Hippocampal formation (tissue), 2 donors: ENCODE data around the gene TASP1.
A peak's percentile ranks its signal among the peaks of the same experiment; 100 is the strongest.
"Not testable (repeated sequence)": the region's sequence is repeated elsewhere in the genome, so short reads cannot be mapped to it uniquely, and the experiment has no call there.

Experiments used
- DNase-seq, 2 donors: peaks; one replicate each; lab custom pipeline; 2025; lab: John Stamatoyannopoulos, UW

Gene TASP1, protein sequence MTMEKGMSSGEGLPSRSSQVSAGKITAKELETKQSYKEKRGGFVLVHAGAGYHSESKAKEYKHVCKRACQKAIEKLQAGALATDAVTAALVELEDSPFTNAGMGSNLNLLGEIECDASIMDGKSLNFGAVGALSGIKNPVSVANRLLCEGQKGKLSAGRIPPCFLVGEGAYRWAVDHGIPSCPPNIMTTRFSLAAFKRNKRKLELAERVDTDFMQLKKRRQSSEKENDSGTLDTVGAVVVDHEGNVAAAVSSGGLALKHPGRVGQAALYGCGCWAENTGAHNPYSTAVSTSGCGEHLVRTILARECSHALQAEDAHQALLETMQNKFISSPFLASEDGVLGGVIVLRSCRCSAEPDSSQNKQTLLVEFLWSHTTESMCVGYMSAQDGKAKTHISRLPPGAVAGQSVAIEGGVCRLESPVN

DNA sequence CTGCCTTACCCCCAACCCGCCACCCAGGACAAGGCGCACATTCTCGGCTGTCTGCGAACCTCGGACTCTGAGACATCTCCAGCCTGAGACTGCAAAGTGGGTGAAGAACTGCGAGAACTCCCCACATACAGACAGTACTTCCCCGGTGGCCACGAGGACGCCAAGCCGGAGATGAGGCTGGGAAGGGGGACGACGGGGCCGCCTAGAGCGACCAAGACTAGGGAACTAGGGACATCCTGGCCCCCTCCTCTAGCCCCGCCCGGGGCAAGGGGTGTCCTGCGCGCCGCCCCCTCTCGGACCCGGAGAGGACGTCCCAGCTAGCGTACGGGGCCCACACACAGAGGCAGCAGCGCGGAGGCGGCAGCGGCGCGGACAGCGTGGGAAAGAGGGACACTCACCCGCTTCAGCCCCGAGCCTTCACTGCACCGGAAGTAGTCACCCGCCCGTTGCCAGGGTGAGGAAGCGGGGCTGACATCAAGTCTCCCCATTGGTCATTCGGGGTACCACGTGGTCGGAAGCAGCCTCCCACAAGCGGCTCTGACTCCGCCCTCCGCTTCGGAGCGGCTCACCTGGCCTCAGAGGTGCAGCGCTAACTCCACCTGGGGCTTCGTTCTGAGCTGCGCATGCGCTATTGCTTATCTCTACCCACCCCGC lies at the start of gene TASP1:
TSS of gene TASP1 (minus strand) at position 437 of the 654 bp plus-strand sequence. CDS start 8,854 bp downstream, outside the sequence.
- peak; percentile 86 to 90 for DNase-seq

DNA sequence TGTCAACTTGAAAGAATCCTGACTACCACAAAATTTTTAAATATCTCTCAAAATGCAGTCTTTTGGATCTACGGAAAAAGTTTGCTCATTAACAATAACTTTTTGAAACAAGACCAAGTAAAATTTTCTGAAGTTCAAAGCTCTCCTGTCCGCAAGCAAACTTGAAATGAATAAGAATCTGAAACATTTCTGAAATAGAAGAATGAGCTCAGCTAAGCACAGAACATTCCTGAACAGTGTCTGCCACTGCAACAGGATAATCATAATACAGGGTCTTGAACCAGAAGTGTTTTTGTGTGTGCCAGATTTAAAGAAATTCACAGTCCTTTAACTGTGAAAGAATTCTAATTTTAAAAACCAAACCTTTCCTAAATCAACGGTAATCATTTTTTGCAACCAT lies 49.1 kb upstream of the TASP1 start:
- no peak for DNase-seq

DNA sequence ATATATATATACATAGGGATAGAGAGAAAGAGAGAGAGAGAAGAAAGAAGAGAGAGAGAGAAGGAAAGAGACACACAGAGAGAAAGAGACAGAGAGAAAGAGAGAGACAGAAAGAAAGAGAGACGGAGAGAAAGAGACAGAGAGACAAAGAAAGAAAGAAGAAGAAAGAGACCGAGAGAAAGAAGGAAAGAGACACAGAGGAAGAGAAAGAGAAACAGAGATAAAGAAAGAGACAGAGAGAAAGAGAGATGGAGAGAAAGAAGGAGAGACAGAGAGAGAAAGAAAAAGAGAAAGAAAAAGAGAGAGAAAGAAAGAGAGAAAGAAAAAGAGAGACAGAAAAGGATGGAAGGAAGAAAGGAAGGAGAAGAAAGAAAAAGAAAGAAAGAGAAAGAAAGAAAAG lies 46.9 kb upstream of the TASP1 start:
- DNase-seq = no peak

DNA sequence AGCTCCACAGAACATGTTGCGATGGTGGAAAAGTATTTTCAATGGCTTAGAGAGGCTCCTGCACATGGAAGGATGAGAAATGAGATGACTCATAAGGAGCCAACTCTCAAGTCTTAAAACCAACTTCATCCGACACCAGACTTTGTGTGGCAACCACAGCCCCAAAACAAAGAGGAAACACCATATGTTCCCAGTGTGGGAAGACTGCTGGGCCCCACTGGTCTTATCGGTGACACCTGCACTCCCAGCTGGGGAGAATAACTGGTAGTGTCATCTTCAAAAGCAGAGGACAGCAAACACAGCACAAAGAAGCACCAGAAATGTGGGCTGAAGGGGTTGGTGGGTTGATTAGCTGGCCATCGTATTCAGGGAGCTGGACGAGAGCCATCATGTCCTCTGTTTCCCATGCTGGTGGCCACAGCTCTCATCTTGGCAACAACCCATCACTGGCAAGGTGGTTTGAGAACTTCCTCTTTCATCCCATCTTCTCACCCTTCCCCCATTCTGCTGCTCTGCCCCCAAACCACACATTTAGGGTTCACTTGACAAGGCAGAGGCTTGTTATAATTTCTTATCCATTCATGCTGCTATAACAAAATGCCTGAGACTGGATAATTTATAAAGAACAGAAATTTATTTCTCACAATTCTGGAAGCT lies 46.0 kb upstream of the TASP1 start:
- DNase-seq = no peak

DNA sequence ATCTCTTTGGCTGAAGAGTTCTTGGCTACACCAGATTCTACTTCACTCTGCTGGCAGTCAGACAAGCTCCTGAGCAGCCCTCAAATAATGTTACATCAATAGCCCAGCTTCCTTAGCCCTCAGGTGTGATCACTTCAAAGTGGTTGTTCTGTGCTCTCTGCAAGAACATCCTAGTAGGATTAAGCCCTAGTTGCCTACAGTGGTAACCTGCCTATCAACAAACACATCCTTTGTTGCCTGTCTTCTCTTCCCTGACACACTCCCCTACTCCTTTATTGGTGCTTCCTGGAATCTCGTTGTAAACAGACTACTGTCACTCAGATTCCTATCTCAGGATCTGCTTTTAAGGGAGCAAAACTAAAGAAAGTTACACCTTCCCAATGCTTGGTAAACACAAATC lies 45.1 kb upstream of the TASP1 start:
- no peak for DNase-seq

DNA sequence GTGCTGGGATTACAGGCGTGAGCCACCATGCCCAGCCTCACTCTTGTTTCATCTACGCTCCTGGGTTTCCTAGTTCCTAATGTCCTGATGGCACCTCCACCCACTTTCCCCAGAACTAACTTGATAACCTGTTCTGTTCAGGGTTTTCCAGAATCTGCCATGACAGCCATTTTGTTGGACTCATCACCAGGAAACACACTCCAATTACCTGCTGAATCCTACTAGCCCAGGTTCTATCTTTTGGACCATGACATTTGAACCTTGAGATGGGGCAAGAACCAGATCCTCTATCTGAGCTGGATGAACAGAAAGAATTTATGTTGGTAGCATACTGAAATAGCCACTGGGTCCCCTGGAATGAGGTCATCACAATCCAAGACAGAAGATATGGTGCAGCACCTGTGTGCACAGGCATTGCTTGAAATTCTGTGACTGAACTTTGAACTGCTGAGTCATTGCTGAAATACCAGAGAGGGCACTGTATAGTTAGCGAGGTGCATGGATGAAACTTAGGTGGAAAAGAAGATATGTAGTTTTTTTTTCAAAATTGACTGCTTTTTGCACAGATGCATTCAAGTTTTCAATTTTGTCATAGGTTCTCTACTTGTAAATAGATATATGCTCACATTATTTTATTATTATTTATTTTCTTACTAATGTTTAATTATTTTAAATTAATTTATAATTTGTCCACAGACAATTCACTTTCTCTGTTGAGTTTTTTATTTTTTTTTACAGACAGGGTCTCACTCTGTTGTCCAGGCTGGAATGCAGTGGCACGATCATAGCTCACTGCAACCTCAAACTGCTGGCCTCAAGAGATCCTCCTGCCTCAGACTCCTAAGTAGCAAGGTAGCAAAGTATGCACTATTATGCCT lies 42.8 kb upstream of the TASP1 start:
- DNase-seq = no peak

DNA sequence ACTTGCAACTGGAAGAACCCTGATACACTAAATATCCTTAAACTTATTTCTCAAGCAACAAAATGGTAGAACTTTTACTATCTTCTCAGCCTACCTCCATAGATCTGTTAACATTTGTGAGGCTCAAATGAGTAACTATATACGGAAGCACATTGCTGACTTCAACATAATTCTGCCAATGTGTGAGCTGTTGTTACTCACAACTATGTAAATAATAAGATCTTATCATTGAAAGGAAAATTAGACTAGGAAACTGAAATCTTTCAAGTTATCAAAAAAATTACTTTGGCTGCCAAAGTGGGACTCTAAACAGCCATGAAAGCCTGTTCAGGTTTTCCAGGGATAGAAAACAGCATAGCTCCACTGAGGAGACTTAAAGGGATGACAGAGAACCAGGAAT lies 40.2 kb upstream of the TASP1 start:
- no peak for DNase-seq

DNA sequence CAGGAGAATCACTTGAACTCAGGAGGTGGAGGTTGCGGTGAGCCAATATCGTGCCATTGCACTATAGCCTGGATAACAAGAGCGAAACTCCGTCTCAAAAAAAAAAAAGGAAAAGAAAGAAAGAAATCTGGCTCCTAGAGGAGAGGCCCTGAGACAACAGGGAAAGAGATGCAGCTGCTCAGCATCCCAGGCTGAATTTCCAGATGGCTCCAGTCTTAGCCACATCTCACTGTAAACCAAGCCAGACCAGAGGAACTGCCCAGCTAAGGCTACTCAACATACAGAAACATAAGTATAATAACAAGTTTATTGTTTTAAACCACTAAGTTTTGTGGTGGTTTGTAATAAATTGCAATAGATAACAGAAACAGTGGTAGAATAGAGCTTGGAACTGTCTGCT lies 38.5 kb upstream of the TASP1 start:
- no peak for DNase-seq

DNA sequence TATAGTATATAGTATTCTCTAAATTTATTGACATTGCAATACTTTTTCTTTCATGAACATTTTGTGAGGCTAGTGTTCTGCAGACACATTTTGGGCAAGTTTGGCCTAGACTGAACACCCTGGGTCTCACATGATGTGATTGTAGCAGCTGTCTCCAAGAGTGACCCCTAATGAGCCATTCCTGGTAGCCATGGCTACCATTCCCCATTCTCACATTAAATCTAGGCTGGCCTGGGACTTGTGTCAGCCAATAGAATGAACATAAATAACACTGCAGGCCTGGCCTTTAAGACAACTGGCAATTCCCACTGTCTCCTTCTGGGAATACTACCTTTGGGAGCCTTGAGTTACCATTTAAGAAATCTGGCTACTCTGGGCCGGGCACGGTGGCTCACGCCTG lies 38.0 kb upstream of the TASP1 start:
- DNase-seq = no peak

DNA sequence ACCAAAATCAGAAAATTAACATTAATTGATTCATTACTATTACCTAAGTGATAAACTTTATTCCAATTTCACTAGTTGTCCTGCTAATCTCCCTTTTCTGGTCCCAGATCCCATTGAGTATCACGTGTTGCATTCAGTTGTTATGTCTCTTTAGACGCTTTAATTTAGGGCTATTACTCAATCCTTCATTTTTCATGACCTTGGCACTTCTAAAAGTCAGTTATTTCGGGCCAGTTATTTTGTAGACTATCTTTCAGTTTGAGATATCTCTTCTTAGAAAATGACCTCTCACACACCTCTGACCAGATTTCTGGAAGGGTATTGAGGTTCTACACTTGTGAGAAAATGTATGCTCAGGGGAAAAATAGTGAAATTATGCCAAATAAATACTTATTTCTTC lies 34.0 kb upstream of the TASP1 start:
- no peak for DNase-seq

DNA sequence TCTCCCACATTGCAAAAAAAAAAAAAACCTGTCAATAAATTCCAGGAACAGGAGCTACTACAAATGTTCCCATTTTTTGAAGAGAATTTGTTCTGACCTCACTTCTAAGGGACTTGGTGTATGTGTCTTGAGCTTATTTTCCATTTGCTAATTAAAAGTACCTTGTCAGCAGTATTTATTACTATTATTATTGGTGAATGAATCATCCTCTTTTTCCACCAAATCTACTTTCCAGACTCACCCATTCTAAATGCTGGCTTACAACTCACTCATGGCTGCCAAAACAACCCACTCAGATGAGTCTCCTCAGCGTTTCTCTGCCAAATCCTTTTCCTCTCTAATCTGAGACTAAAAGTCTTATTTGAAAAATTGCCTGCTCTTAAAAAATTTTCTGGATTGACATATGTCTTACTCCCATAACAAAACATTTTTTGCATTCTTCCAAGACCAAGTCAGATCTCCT lies 33.2 kb upstream of the TASP1 start:
- peak in 1 of 2 donors; percentile 18 for DNase-seq

DNA sequence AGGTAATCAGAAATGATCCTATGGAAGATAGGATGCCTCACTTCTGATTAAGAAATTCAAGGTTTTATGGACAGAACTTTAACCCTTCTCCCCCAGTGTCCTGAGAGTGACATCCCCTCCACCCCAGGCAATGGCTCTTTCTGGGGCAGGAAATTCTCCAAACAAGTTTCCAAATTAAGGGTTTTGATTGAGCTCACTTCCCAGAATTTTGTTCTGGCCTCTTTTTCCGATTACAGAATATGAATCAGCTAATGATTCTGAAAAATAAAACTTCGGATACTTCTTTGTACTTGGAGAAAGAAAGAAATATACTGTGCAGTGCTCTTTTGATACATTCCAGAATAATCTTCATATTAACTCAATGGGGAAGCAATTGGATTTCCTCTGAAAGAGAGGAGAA lies 32.8 kb upstream of the TASP1 start:
- no peak for DNase-seq

DNA sequence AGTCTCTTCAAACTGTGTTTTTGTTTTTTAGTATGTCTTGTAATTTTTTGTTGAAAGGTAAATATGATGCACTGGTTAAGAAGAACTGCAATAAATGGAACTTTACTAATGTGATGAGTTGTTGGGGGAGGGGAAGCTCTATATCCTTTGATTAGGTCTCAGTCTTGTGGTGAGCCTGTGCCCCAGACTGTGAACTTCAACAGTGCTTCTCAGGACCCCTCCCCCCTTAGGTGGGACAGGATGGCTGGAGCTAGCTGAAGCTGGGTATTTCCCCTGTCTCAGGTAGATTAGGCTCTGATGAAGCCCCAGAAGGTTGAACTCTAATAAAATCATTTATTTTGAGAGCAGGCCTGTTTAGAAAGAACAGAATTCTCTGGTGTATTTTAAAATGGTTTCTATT lies 31.4 kb upstream of the TASP1 start:
- DNase-seq = no peak

DNA sequence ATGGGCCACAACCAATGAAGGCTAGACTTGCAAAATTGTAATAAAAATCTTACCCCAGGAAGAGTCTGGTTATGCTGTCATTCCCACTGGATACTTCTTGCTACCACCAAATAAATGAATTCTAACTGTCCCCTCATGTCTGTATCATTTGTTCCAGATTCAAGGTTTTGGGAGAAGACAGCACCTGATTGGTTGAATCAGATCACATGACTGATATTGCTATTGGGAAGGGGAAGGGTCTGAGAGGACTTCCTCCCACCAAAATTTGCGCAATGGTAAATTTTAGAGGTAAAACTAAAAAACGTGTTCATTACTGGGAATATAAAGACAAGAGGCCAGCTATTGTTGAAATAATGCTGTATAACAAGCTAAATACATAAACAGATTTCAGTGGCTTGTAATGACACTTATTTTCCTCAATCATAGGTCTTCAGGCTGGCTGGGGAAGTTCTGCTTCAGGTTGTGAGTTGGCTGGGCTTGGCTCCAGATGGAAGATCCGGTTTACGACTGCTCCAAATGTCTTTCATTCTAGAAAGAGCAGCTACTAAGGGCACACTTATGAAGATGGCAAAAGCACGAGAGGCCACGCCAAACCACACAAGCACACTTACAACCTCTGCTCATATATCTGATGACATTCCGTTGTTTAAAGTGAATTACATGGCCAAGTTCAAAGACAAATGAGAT lies 27.1 kb upstream of the TASP1 start:
- DNase-seq = no peak

DNA sequence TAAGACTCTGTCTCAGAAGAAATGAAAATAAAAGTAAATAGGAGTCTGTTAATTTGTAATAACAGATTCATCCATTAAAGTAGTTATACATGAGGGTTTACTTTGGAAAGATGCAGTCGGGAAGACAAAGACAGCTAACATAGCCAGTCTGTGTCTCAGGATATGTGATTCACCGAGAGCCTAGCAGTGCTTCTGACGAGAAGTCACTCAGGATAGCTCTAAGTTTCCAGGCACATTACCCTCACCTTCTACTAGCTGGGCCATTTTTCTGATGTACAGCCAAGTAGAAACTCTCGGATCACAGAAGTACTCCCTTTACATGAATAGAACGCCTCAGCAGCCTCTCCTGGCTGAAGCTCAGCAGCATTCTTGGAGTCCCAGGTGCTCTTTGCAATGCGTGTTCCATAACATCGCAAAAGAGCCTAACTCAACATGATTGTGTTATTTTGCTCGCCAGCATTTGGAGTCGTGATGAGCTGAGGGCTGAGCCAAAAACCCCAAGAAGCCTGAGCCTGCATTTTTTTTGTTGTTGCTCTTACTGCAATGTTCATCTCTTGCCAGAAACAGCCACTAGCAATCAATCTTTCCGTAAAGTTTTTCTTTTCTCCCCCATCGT lies 22.4 kb upstream of the TASP1 start:
- DNase-seq = no peak

DNA sequence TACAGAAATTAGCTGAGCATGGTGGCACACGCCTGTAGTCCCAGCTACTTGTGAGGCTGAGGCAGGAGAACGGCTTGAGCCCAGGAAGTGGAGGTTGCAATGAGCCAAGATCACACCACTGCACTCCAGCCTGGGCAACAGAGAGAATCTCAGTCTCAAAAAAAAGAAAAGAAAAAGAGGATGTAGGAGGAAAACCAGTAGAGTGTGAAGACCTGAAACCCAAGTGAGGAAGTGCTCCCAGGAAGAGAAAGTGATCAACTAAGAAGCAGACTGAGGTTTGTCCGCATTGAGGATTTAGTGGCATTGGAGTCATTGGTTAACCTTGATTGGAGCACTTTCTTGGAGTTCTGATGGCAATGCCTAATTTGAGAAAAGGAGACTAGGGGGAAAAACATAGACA lies 20.6 kb upstream of the TASP1 start:
- DNase-seq = no peak

DNA sequence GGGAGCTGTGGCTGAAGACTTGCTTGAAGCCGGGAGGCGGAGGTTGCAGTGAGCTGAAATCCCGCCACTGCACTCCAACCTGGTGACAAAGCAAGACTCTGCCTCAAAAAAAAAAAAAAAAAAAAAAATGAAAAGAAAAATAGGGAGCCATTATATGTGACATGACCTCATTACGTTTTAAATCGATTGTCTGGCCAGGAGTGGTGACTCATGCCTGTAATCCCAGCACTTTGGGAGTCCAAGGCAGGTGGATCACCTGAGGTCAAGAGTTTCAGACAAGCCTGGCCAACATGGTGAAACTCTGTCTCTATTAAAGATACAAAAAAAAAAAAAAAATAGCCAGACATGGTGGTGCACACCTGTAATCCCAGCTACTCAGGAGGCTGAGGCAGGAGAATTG lies 19.3 kb upstream of the TASP1 start:
- not testable (repeated sequence) for DNase-seq

DNA sequence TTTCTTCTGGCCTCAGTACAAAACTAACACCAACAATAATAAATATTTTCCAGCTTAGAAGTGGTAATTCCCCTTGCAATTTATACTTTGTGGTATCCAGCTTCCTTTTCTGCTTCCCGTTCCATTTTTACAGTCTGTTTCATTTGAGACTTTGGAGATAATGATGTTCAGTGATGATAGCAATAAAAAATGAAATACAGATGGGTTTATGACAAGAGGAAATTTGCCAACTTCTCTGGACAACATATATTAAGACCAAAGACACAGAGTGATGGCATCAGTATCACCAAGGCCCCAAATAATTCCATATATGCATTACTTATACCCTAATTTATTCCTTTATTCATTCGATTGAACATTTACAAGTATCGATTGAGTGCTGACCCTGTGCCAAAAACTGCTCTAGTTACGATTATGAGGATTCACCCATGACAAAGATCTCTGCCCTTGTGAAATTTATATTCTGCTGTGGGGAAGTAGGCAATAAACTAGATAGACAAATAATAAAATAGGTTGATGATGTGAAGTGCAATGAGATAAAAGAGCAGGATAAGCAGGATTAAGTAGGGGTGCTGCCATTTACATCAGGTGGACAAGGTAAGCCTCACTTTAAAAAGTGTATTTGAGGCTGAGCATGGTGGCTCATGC lies 18.1 kb upstream of the TASP1 start:
- DNase-seq = no peak

DNA sequence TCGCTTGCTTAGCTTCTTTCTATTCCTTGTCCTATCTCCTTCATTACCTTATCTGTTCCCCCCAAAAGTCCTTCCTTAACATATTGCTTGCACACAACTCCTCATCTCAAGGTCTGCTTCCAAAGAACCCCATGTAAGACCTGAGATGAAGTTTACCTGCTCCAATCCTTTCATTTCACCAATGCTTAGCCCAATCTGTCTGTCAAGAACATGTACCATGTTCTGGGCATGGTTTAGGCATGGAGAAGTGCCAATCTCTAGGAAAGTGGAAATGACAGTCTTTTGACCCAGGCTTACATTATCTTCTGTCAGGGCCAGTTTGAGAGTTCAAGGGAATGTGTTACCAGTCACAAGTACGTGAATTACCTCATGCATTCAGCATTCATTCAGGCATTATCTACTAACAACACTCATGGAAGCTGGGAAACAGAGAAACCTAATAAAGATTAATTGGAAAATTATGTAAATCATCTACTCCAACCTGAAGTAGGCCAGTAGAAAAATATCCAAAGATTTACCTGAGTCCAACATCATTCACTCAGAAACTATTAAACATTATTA lies 15.8 kb upstream of the TASP1 start:
- DNase-seq = no peak

DNA sequence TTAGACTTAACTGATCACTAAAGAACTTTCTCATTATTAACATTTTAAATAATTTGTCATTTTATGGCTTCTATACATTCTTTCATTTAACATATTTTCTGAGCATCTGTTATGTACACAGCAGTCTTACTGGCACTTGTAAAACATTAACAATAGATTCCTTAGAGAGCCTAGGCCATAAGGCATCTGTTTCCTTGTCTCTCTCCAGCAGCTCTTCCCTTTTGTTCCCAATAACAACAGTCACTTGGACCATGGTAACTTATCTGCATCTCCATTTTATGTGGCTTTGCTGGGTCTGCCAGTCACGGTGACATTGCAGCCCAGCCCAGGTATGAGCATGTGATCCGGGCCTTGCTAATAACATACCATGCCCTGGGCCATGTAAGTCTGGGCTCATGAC lies 11.7 kb upstream of the TASP1 start:
- DNase-seq = no peak
